Right lobe of liver (tissue), 4 donors: ENCODE data around the gene MRPS33.

Source experiments
- POLR2A ChIP-seq: fragments of 450-650 bp; IDR thresholded peaks from one replicate; pipeline ENCODE4 v1.6.1; 2017; ENCODE audit warnings: antibody characterized with exemption, mild to moderate bottlenecking
- TF ChIP-seq, protein P1 (sequence below), 4 donors: fragments of 200-600 bp in 3 of 4; fragments of 450-650 bp in 1 of 4; IDR thresholded peaks; one replicate each; pipeline versions ENCODE4 v1.5.1 to v1.8.0; 2016 to 2022; ENCODE audit warnings: antibody characterized with exemption in 4 of 4, mild to moderate bottlenecking in 2 of 4
- donor health status: DM: no; HTN: no; CAD: no.
- donor health status: DM: no; HTN: no; CAD: no.
- donor health status: DM: no; HTN: yes; CAD: no.

DNA sequence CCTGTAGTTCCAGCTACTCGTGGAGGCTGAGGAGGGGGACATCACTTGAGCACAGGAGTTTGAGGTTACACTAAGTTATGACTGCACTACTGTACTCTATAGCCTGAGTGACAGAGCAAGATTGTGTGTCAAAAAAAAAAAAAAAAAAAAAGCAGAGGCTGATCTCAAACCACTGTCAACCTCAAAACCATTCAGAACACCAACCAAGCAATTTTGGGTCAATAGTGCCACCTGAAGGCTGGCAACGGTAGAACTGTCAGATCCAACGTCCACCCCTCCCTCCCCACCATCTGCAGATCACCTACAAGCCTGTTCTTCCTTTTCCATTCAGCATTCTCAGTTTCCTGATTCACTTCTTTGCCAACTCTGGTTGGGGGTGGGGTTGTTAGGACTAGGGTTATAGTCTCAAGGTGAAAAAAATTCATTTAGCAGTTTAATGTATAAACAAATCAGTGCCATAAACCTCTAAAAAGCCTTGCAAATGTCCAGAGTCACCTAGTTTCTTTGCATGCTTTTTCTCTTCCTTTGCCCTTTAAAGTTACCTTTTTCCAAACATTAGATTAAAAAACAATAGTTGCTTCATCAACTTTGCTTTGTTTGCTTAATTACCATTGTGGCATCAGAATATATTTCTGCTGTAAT lies 2.6 kb downstream of the MRPS33 start:
- TF ChIP-seq, protein P1, sequence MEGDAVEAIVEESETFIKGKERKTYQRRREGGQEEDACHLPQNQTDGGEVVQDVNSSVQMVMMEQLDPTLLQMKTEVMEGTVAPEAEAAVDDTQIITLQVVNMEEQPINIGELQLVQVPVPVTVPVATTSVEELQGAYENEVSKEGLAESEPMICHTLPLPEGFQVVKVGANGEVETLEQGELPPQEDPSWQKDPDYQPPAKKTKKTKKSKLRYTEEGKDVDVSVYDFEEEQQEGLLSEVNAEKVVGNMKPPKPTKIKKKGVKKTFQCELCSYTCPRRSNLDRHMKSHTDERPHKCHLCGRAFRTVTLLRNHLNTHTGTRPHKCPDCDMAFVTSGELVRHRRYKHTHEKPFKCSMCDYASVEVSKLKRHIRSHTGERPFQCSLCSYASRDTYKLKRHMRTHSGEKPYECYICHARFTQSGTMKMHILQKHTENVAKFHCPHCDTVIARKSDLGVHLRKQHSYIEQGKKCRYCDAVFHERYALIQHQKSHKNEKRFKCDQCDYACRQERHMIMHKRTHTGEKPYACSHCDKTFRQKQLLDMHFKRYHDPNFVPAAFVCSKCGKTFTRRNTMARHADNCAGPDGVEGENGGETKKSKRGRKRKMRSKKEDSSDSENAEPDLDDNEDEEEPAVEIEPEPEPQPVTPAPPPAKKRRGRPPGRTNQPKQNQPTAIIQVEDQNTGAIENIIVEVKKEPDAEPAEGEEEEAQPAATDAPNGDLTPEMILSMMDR (IDR thresholded peaks at IDR 0.05): peak; percentile 47 to 63 (median 58)
- no peak for TF ChIP-seq POLR2A
